H1 (cell line): Measurements from ENCODE around the gene HSPBAP1. TPM values are rescaled to one million over a fixed set of nuclear protein-coding genes. Genes with fewer than 3 reads are reported as not detected.

Experiments
- CREB1 ChIP-seq: IDR thresholded peaks from 2 replicates; pipeline ENCODE4 v1.6.1; 2012; ENCODE audit warnings: inconsistent platforms
- FOSL1 ChIP-seq: IDR thresholded peaks from 2 replicates; pipeline ENCODE4 v1.6.1; 2011; ENCODE audit warnings: mild to moderate bottlenecking, low read depth, low read length, moderate library complexity; ENCODE audit not compliant: insufficient read depth
- HDAC2 ChIP-seq, 2 experiments: fragments of 300-600 bp in 1 of 2; sonication (generic) in 1 of 2; IDR thresholded peaks; 2 replicates each; pipeline ENCODE4 v1.6.1; 2011 to 2012; ENCODE audit warnings: low read depth in 2 of 2, low read length in 2 of 2, mild to moderate bottlenecking in 2 of 2, moderate library complexity in 2 of 2, borderline replicate concordance in 1 of 2, inconsistent platforms in 1 of 2
- JUND ChIP-seq: IDR thresholded peaks from 2 replicates; pipeline ENCODE4 v1.6.1; 2011; ENCODE audit warnings: mild to moderate bottlenecking, improper control_type of control experiment, low read length
- PHF8 ChIP-seq: fragments of 200-600 bp; sonication (generic); conservative IDR thresholded peaks from 2 replicates; pipeline ENCODE4 v1.7.1; 2012; ENCODE audit warnings: low read depth, mild to moderate bottlenecking, inconsistent platforms, low read length, moderate library complexity
- POLR2A ChIP-seq, 2 experiments: IDR thresholded peaks; 1 replicate in 1 of 2; 2 replicates in 1 of 2; pipeline ENCODE4 v1.6.1; 2011; ENCODE audit warnings: low read depth in 2 of 2, low read length in 2 of 2, mild to moderate bottlenecking in 2 of 2; ENCODE audit errors: control extremely low read depth in 1 of 2
- RBBP5 ChIP-seq: IDR thresholded peaks from 2 replicates; pipeline ENCODE4 v1.7.1; 2012; ENCODE audit warnings: low read depth, mild to moderate bottlenecking, inconsistent platforms, low read length, moderate library complexity, borderline replicate concordance
- TAF1 ChIP-seq: IDR thresholded peaks from 2 replicates; pipeline ENCODE4 v1.6.1; 2011; ENCODE audit warnings: mild to moderate bottlenecking, low read depth, low read length
- TEAD4 ChIP-seq: IDR thresholded peaks from 2 replicates; pipeline ENCODE4 v1.6.1; 2012; ENCODE audit warnings: low read depth, low read length, inconsistent platforms, mixed read lengths
- polyA plus RNA-seq, 7 experiments: library from polyadenylated mRNA; depleted of rRNA in 3 of 7; stranded (reverse) in 5 of 7; unstranded in 2 of 7; fragments of >200 nt in 5 of 7; fragments of 200-250 nt in 2 of 7; gene quantifications; 1 replicate in 5 of 7; 2 replicates in 1 of 7; 4 replicates in 1 of 7; pipeline versions ENCODE4 v1.2.1 to v1.2.3, GENCODE V29; 2011 to 2013; ENCODE audit warnings: missing spikeins in 2 of 7, mixed read lengths in 2 of 7
- total RNA-seq: library from RNA; stranded (reverse); fragmentation: NEBNext Ultra II Directional; extraction: Animal tissue kit (Norgen Biotek cat#: 25700); gene quantifications from 2 replicates; pipeline ENCODE4 v1.2.1, GENCODE V29; 2021
- TF ChIP-seq, protein P1 (sequence below): fragments of 300-600 bp; sonication (generic); IDR thresholded peaks from 2 replicates; pipeline ENCODE4 v1.7.1; 2012; ENCODE audit warnings: low read length, moderate library complexity, mild to moderate bottlenecking, inconsistent platforms; ENCODE audit not compliant: insufficient replicate concordance

The HSPBAP1 gene
- total and polyA plus RNA-seq, 2 of the 8 experiments (the other 6 are each of a cell fraction or from before 2014, with no cell fraction given), result 7.5 to 8.3 TPM

DNA sequence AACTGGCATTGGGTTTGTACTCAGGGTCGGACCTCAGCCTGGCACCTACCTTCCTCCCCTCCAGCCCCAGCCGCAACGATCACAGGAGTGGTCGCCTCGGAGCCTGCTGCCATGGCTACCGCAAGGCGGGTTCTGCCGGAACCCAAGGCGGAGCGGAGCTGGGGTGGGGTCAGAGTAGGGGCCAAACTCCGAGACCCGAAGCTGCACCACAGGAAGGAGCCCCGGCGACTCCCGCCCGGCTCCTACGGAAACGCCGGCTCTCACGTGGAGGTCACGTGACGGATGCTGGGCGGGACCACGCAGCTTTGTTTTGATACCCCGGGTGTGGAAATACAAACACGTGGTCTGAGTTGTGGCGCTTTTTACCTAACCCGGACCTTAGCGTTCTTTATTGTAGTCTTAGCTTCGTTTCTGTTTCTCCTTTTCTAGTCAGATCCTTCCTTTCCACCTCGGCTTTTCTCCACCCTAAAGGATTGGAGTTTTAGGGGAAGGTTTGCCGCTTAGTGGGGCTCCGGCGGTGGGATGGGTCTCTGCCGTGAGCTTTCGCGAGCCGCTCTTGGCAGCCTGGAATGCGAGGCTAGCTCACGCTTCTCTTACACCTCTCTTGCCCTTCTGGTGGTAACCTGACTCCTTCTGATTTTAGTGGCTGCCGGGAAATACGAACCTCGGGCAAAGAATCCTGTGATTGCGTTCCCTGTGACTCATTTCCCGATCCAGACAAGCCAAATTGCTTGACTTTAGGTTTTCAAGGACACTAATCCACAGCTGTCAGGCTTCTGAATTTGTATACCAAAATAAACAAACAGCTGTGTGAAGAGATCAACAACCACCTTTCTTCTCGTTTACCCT lies at the start of gene HSPBAP1 (continued):
- TF ChIP-seq JUND (peak; percentile 64; the same call in 1 of the 2 replicates), TEAD4 (peak; percentile 91), CREB1 (peak; percentile 29; the same call in 1 of the 2 replicates), TAF1 (peak; percentile 71), FOSL1 (no peak), POLR2A (IDR thresholded peaks at IDR 0.05; ENCODE audit: control extremely low read depth in 1 of 2, low read depth in 2 of 2, low read length in 2 of 2) (peak; percentile 53 to 89), HDAC2 (IDR thresholded peaks at IDR 0.05; ENCODE audit: borderline replicate concordance in 1 of 2, low read depth in 2 of 2, low read length in 2 of 2) (peak; percentile 47 to 70; a peak in 1 of 4 replicates), RBBP5 (peak; percentile 86), PHF8 (peak; percentile 72)
- TF ChIP-seq, protein P1, sequence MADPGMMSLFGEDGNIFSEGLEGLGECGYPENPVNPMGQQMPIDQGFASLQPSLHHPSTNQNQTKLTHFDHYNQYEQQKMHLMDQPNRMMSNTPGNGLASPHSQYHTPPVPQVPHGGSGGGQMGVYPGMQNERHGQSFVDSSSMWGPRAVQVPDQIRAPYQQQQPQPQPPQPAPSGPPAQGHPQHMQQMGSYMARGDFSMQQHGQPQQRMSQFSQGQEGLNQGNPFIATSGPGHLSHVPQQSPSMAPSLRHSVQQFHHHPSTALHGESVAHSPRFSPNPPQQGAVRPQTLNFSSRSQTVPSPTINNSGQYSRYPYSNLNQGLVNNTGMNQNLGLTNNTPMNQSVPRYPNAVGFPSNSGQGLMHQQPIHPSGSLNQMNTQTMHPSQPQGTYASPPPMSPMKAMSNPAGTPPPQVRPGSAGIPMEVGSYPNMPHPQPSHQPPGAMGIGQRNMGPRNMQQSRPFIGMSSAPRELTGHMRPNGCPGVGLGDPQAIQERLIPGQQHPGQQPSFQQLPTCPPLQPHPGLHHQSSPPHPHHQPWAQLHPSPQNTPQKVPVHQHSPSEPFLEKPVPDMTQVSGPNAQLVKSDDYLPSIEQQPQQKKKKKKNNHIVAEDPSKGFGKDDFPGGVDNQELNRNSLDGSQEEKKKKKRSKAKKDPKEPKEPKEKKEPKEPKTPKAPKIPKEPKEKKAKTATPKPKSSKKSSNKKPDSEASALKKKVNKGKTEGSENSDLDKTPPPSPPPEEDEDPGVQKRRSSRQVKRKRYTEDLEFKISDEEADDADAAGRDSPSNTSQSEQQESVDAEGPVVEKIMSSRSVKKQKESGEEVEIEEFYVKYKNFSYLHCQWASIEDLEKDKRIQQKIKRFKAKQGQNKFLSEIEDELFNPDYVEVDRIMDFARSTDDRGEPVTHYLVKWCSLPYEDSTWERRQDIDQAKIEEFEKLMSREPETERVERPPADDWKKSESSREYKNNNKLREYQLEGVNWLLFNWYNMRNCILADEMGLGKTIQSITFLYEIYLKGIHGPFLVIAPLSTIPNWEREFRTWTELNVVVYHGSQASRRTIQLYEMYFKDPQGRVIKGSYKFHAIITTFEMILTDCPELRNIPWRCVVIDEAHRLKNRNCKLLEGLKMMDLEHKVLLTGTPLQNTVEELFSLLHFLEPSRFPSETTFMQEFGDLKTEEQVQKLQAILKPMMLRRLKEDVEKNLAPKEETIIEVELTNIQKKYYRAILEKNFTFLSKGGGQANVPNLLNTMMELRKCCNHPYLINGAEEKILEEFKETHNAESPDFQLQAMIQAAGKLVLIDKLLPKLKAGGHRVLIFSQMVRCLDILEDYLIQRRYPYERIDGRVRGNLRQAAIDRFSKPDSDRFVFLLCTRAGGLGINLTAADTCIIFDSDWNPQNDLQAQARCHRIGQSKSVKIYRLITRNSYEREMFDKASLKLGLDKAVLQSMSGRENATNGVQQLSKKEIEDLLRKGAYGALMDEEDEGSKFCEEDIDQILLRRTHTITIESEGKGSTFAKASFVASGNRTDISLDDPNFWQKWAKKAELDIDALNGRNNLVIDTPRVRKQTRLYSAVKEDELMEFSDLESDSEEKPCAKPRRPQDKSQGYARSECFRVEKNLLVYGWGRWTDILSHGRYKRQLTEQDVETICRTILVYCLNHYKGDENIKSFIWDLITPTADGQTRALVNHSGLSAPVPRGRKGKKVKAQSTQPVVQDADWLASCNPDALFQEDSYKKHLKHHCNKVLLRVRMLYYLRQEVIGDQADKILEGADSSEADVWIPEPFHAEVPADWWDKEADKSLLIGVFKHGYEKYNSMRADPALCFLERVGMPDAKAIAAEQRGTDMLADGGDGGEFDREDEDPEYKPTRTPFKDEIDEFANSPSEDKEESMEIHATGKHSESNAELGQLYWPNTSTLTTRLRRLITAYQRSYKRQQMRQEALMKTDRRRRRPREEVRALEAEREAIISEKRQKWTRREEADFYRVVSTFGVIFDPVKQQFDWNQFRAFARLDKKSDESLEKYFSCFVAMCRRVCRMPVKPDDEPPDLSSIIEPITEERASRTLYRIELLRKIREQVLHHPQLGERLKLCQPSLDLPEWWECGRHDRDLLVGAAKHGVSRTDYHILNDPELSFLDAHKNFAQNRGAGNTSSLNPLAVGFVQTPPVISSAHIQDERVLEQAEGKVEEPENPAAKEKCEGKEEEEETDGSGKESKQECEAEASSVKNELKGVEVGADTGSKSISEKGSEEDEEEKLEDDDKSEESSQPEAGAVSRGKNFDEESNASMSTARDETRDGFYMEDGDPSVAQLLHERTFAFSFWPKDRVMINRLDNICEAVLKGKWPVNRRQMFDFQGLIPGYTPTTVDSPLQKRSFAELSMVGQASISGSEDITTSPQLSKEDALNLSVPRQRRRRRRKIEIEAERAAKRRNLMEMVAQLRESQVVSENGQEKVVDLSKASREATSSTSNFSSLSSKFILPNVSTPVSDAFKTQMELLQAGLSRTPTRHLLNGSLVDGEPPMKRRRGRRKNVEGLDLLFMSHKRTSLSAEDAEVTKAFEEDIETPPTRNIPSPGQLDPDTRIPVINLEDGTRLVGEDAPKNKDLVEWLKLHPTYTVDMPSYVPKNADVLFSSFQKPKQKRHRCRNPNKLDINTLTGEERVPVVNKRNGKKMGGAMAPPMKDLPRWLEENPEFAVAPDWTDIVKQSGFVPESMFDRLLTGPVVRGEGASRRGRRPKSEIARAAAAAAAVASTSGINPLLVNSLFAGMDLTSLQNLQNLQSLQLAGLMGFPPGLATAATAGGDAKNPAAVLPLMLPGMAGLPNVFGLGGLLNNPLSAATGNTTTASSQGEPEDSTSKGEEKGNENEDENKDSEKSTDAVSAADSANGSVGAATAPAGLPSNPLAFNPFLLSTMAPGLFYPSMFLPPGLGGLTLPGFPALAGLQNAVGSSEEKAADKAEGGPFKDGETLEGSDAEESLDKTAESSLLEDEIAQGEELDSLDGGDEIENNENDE, result no peak
